Spleen (tissue), 11 donors: ENCODE measurements around the gene PSMD2. TPM values are rescaled to one million over a fixed set of nuclear protein-coding genes. Genes with fewer than 3 reads are reported as not detected.

ENCODE experiments used
- DNase-seq: peaks from one replicate; pipeline ENCODE4 v3.0.0-alpha.2; 2020
- H3K27ac ChIP-seq, 8 donors: fragments of 200-600 bp; sonication (generic) in 7 of 8; 1 replicate in 4 of 8; 2 replicates in 4 of 8; pipeline versions ENCODE4 v1.5.0 to v1.8.0; 2016 to 2021; ENCODE audit warnings: inconsistent platforms in 4 of 8, mild to moderate bottlenecking in 4 of 8, moderate library complexity in 1 of 8
- H3K27me3 ChIP-seq, 7 donors: fragments of 200-600 bp; sonication (generic) in 6 of 7; replicated peaks in 1 of 7; 1 replicate in 4 of 7; 2 replicates in 3 of 7; pipeline versions ENCODE4 v1.5.0 to v1.8.0; 2016 to 2021; ENCODE audit warnings: inconsistent platforms in 3 of 7, mild to moderate bottlenecking in 1 of 7
- H3K36me3 ChIP-seq, 6 donors: fragments of 200-600 bp; sonication (generic) in 5 of 6; 1 replicate in 4 of 6; 2 replicates in 2 of 6; pipeline versions ENCODE4 v1.5.0 to v1.8.0; 2016 to 2021; ENCODE audit warnings: inconsistent platforms in 2 of 6
- H3K4me1 ChIP-seq, 6 donors: fragments of 200-600 bp; sonication (generic) in 5 of 6; 1 replicate in 3 of 6; 2 replicates in 3 of 6; pipeline versions ENCODE4 v1.5.0 to v1.8.0; 2016 to 2021; ENCODE audit warnings: inconsistent platforms in 3 of 6
- H3K4me3 ChIP-seq, 8 donors: fragments of 200-600 bp; sonication (generic) in 7 of 8; 1 replicate in 4 of 8; 2 replicates in 4 of 8; pipeline versions ENCODE4 v1.5.0 to v1.8.0; 2016 to 2021; ENCODE audit warnings: inconsistent platforms in 4 of 8, mild to moderate bottlenecking in 4 of 8, moderate library complexity in 2 of 8
- H3K9me3 ChIP-seq, 8 donors: fragments of 200-600 bp; sonication (generic) in 7 of 8; 1 replicate in 4 of 8; 2 replicates in 4 of 8; pipeline versions ENCODE4 v1.5.0 to v1.8.0; 2016 to 2021; ENCODE audit warnings: inconsistent platforms in 4 of 8
- POLR2A ChIP-seq, 3 donors: fragments of 450-650 bp; IDR thresholded peaks; one replicate each; pipeline ENCODE4 v1.5.1; 2017; ENCODE audit warnings: antibody characterized with exemption in 3 of 3, mild to moderate bottlenecking in 1 of 3
- POLR2AphosphoS5 ChIP-seq, 3 donors: sonication (generic); formaldehyde crosslinking; IDR thresholded peaks; one replicate each; pipeline ENCODE4 v1.5.1; 2017; ENCODE audit warnings: antibody characterized with exemption in 3 of 3
- WGBS, 5 donors: extraction: QIAGEN DNeasy Blood & Tissue Kit in 3 of 5; methylation state at CpG; one replicate each; pipeline versions ENCODE4 v1.1.5 to v1.1.7; 2013 to 2018; 5-methylcytosine and 5-hydroxymethylcytosine counted together
- intact Hi-C: fragments of 100-400 bp; cut with DNase I; formaldehyde crosslinking; loops from one replicate; pipeline ENCODE4 v1.15.0; 2023; ENCODE audit warnings: low total_unique reads
- polyA plus RNA-seq, 3 donors: library from polyadenylated mRNA; stranded (reverse); fragments of 200-250 nt; gene quantifications; one replicate each; pipeline ENCODE4 v1.2.1, GENCODE V29; 2013
- total RNA-seq, 7 donors: library from RNA; depleted of rRNA in 3 of 7; stranded (reverse); fragments of >200 nt in 3 of 7; fragmentation: NEBNext Ultra II Directional in 4 of 7; extraction: Animal tissue kit (Norgen Biotek cat#: 25700) in 4 of 7; gene quantifications; one replicate each; pipeline versions ENCODE4 v1.1.0 to v1.2.1, GENCODE V29; 2016 to 2021
- TF ChIP-seq, protein P1 (sequence below), 11 experiments: fragments of 200-600 bp in 7 of 11; fragments of 450-650 bp in 4 of 11; sonication (generic) in 4 of 11; IDR thresholded peaks in 8 of 11; conservative IDR thresholded peaks in 3 of 11; 1 replicate in 7 of 11; 2 replicates in 4 of 11; pipeline versions ENCODE4 v1.4.0 to v1.8.0; 2016 to 2021; ENCODE audit warnings: antibody characterized with exemption in 11 of 11, inconsistent platforms in 4 of 11, mild to moderate bottlenecking in 1 of 11
- donor health status: healthy with polysubstance abuse.
- donor health status: DM: no; HTN: no; CAD: no; lungs with moderate emphysema.
- donor health status: DM: no; HTN: no; CAD: no.
- donor health status: Bipolar disorder and iron deficiency.
- donor health status: healthy.
- donor health status: DM: no; HTN: no; CAD: no.
- donor health status: DM: yes; HTN: yes; CAD: no.

Gene PSMD2
- total and polyA plus RNA-seq, 10 donors, result 53.8 to 191 (median 135) TPM

DNA sequence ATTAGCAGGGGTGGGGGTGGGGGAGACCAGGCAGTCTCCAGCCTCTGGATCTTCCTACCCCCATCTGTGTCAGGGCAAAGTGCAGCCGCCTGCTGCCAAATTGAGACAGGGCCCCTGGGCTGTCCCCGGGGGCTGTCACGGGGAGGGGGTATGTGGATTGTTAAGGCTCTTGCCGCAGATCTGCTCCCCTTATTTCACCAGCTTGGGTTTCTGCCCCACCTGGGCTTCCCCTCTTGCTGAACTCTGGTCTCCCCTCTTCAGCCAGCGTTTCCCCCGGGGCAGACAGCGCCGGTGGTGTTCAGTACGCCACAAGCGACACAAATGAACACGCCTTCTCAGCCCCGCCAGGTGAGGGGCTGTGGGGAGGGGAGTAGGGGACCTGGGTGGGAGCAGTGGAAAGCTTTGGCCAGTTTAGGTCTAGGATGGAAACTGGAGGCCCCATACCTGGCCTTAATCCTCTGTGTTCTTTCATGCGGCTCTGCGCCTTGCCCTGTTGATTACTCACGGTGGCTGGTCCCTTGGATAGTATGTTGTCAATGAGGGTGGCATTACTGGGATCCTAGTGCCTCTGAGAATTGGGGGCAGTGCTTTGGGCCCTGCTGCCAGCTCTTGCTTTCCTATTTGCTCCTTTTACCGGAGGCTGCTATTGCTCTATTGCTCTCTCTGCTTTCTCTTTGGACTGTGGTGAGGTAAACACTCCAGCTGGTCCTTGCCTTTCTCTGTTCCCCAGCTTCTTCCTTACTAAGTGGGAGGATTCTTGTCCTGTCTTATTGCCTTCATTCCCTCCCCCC lies 17.0 kb downstream of the PSMD2 start:
- Histone ChIP-seq H3K27me3 (no peaks in the 10 kb centered on the region), H3K4me1 (peaks cover 20 to 69% (median 62%) of the 10 kb centered on the region in 6 donors), H3K27ac (peak overlapping the region; percentile 79 to 99 (median 95)), H3K9me3 (no peaks in the 10 kb centered on the region), H3K36me3 (peaks cover 0 to 54% (median 33%) of the 10 kb centered on the region in 6 donors), H3K4me3 (peak overlapping the region; percentile 62 to 91 (median 72))
- no peak for DNase-seq
- WGBS, 5 donors, result 27 to 64% (median 44%) methylated on average over 15 to 16 of the region's 16 CpGs
- intact Hi-C loops, result loop anchor here (10.0 kb wide), 1 partner anchor 131 kb away; the partner anchor contains the start of gene ABCF3
- TF ChIP-seq, protein P1, sequence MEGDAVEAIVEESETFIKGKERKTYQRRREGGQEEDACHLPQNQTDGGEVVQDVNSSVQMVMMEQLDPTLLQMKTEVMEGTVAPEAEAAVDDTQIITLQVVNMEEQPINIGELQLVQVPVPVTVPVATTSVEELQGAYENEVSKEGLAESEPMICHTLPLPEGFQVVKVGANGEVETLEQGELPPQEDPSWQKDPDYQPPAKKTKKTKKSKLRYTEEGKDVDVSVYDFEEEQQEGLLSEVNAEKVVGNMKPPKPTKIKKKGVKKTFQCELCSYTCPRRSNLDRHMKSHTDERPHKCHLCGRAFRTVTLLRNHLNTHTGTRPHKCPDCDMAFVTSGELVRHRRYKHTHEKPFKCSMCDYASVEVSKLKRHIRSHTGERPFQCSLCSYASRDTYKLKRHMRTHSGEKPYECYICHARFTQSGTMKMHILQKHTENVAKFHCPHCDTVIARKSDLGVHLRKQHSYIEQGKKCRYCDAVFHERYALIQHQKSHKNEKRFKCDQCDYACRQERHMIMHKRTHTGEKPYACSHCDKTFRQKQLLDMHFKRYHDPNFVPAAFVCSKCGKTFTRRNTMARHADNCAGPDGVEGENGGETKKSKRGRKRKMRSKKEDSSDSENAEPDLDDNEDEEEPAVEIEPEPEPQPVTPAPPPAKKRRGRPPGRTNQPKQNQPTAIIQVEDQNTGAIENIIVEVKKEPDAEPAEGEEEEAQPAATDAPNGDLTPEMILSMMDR (IDR thresholded peaks at IDR 0.05 in 8 of 11, conservative IDR thresholded peaks at IDR 0.05 in 3 of 11), result no peak
- no peak for TF ChIP-seq POLR2AphosphoS5 (IDR thresholded peaks at IDR 0.05)
- no peak for TF ChIP-seq POLR2A (IDR thresholded peaks at IDR 0.05)

DNA sequence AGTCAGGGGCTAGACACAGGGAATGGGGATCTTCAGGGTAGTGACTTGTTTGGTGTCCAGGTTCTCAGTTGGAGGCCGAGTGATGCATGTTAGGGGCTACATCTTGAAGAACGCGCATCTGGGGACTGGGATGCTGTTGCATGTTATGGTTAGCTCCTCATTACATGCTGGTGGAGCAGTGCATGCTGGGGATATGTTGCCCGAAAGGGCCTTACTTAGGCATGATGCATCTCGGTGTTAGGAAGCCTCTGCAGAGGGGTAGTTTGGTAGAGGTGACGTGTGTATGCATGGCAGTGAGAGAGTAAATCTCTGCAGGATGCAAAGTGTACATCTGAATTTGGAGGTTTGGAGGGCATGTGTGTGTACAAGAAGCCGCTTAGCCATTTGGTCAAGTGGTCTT lies 17.8 kb downstream of the PSMD2 start:
- Histone ChIP-seq H3K9me3 (no peaks in the 10 kb centered on the region), H3K4me1 (peaks cover 20 to 77% (median 66%) of the 10 kb centered on the region in 6 donors), H3K27ac (peak overlapping the region in 5 of 8 donors; percentile 91 to 99 (median 97)), H3K36me3 (peaks cover under 1 to 61% (median 41%) of the 10 kb centered on the region in 6 donors), H3K27me3 (no peaks in the 10 kb centered on the region), H3K4me3 (peak overlapping the region in 6 of 8 donors; percentile 16 to 91 (median 72))
- WGBS, 5 donors, result 73 to 87% (median 82%) methylated on average over 7 of the region's 7 CpGs
- intact Hi-C loops, result loop anchor here (10.0 kb wide), 1 partner anchor 132 kb away; the partner anchor contains the start of gene ABCF3
- no peak for DNase-seq
- no peak for TF ChIP-seq POLR2AphosphoS5 (IDR thresholded peaks at IDR 0.05)
- TF ChIP-seq POLR2A (IDR thresholded peaks at IDR 0.05), result no peak
- TF ChIP-seq, protein P1 (IDR thresholded peaks at IDR 0.05 in 8 of 11, conservative IDR thresholded peaks at IDR 0.05 in 3 of 11), result no peak

DNA sequence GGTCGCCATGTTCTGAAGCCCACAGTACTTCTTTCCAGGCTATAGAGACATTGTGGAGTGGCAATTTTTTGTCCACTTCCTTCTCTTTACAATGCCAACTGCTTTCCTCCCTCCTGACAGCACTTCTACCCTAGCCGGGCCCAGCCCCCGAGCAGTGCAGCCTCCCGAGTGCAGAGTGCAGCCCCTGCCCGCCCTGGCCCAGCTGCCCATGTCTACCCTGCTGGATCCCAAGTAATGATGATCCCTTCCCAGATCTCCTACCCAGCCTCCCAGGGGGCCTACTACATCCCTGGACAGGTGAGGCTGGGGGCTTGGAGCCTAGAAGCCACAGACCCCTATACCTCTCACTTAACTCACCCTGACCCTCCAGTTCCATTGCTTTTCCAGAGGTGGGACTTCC lies 18.2 kb downstream of the PSMD2 start:
- Histone ChIP-seq H3K36me3 (peaks cover 5 to 65% (median 45%) of the 10 kb centered on the region in 6 donors), H3K4me3 (peak overlapping the region in 5 of 8 donors; percentile 16 to 91 (median 74))
- WGBS, 5 donors, result 53 to 60% (median 58%) methylated on average over 5 of the region's 5 CpGs

More for the DNA sequence above, 18.2 kb downstream of the PSMD2 start:
- peaks cover 20 to 81% (median 67%) of the 10 kb centered on the region in 6 donors for H3K4me1 ChIP-seq
- no peaks in the 10 kb centered on the region for H3K27me3 ChIP-seq
- H3K9me3 ChIP-seq, result no peaks in the 10 kb centered on the region
- DNase-seq, result peak; percentile 75
- intact Hi-C loops, result loop anchor here (10.0 kb wide), 1 partner anchor 132 kb away; the partner anchor contains the start of gene ABCF3
- no peak for TF ChIP-seq POLR2A (IDR thresholded peaks at IDR 0.05)
- no peak for TF ChIP-seq POLR2AphosphoS5 (IDR thresholded peaks at IDR 0.05)
- TF ChIP-seq, protein P1 (IDR thresholded peaks at IDR 0.05 in 8 of 11, conservative IDR thresholded peaks at IDR 0.05 in 3 of 11), result no peak
- H3K27ac ChIP-seq, result peak overlapping the region in 4 of 8 donors; percentile 96 to 99 (median 97)
